NCI-H2029 treated with DMSO at 0.1 percent for 48 hours (cell line): ENCODE data around the gene TRIM17.
A peak's percentile ranks its signal among the peaks of the same experiment; 100 is the strongest.

ENCODE experiments used
- DNase-seq: peaks from one replicate; lab custom pipeline; 2025; lab: John Stamatoyannopoulos, UW

The TRIM17 gene, protein sequence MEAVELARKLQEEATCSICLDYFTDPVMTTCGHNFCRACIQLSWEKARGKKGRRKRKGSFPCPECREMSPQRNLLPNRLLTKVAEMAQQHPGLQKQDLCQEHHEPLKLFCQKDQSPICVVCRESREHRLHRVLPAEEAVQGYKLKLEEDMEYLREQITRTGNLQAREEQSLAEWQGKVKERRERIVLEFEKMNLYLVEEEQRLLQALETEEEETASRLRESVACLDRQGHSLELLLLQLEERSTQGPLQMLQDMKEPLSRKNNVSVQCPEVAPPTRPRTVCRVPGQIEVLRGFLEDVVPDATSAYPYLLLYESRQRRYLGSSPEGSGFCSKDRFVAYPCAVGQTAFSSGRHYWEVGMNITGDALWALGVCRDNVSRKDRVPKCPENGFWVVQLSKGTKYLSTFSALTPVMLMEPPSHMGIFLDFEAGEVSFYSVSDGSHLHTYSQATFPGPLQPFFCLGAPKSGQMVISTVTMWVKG

DNA sequence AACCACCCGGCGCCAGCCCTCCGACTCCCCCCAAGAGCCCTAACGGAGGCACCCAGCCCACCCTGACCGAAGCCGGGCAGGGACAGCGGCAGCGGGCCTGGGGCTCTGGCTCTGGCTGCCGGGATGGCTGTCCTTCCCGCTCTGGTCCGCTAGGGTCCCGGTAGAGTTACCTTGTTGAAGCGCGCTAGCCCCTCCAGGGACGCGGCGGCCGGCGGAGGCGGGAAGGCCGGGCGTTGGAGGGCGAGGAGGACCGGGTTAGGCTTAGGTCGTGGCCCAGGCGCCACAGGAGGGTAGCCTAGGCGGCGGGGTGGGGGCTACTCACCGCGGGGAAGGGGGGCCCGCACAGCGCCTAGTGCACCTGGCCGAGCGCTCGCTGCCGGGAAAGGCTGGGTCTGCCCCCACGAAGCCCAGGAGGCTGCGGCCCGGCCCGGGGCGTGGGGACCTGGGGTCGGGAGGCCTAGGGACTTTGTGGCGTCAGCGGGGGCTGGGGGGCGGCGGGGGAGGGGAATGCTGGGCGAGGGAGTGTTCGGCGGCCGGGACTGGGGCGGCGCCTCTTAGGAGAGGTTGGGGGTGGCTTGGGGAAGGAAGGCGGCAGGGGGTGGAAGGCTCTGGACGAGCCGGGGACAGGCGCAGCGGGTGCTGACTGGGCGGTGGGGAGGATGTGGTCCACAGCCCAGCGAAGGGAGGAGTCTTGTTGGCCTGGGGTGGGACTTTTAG, at the start of gene TRIM17:
Gene TRIM17, minus strand, starts transcription at position 645 of the 717 bp plus-strand sequence. CDS start 1,789 bp downstream, outside the sequence.
- no peak for DNase-seq

DNA sequence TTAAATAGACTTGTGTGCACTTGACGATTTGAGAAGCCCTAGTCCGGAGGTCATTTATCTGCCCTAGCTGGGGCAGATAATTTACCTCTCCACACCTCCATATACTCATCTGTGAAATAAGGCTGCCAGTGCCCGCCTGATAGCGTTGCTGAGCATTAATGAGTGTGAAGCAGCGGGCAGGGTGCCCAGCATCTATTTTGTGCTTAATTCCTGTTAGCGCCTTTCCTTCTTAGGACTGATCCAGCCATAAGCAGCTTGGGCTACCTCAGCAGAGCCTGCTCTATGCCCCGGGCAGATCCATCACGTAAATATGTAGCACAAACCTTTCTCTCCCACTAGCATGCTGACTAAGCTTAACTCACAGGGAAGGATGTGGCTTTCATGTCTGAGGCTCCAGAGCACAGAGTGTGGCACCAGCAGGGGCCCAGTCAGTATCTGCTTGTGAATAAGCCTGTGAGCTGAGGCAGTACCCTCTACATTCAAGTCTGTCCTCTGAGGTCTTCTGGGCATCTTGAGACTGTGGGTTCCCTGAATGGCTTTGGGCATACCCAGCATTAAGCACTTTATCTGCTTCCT, 49.0 kb upstream of the TRIM17 start:
- no peak for DNase-seq

DNA sequence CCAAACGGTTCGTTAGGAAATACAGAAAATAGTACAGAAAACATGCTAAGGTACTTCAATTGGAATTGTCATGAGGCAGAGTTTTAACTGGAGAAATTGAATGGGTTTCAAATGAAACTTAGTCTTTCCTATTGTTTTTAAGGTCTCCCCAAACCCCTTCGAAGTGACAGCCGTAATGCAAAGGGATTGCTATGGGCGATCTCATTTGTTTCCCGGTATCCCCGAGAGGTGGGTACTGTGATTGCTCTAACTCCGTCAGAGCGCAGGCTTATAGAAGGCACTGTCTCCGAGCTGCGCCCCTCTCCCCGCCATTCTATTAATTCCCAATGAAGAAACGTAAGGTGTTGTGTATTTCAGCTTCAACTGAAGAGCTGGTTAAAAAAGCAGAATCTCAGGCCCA, 48.5 kb upstream of the TRIM17 start:
- DNase-seq: no peak

DNA sequence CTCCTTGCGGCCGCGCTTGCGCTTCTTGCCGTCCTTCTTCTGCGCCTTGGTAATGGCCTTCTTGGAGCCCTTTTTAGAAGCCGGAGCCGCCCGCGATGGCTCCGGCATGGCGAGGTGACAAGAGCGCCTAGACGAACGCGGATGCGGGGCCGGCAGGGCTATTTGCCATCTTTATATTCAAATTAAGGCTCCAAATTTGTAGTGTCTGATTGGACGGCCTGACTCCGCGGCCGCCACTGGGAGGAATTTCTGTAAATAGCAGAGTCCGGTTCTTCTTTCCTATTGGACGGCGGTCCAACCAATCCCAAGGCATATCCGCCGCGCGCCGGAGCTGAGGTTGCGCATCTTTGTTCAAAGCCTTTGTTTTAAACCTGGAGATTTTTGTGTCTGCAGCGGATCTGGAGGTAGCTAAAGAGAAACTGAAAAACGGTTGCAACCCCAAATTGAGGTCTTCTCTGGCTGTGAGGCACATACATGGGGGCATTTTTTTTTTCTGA, 47.9 kb upstream of the TRIM17 start:
- DNase-seq: peak; percentile 46

DNA sequence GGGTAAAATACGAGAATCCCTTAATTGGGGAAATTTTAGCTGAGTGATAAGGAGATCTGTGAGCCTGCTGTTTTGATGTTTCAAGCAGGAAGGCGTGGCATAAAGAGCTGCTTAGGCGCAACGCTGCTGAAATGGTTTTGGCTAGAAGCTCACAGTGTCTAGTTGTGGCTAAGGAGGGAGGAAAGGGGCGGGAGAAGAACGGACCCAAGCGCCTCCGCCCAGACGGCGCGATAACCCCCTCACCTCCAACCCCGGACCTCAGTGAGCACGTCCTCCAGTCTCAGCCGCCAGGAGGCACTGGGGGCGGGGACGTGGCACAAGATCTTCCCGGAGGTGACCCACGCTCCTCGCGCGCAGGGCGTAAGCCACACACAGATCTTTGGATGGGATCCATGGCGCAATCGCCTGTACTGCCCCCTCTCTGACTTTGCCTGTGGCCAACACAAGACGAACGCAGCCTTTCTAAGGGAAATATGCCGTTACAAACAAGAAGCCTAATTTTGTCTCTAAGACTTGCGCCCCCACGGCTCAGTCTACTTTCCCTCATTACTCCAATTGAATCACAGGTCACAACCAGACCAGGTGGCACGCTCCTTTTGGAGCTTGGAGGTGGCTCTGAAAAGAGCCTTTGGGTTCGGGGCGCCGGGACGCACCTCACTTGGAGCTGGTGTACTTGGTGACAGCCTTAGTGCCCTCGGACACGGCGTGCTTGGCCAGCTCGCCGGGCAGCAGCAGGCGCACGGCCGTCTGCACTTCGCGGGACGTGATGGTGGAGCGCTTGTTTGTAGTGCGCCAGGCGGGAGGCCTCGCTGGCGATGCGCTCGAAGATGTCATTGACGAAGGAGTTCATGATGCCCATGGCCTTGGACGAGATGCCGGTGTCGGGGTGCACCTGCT, 47.1 kb upstream of the TRIM17 start:
- no peak for DNase-seq

DNA sequence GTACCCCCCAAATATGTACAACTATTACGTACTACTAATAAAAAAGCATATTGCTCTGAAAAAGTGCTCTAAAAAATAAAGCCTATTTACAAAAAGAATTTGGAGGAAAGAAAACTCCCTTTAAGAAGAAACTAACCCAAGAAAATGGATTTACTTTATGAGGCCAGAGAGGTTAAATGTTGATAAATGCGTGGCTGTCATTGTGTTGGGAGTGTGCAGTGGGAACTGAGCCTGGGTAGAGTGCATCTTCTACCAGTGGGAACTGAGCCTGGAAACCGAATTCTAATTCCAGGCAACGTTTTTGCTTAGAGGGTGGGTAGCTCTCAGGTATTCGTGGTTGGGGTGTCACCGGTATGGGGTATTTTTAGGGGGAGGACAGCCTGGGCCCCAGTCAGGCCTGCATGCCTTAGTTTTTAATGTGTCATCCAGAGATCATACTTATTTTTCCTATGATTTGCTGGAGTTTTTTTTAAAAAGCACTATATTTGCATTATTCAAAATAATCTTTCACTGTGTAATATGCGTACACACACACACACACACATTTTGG, 46.4 kb upstream of the TRIM17 start:
- DNase-seq: no peak

DNA sequence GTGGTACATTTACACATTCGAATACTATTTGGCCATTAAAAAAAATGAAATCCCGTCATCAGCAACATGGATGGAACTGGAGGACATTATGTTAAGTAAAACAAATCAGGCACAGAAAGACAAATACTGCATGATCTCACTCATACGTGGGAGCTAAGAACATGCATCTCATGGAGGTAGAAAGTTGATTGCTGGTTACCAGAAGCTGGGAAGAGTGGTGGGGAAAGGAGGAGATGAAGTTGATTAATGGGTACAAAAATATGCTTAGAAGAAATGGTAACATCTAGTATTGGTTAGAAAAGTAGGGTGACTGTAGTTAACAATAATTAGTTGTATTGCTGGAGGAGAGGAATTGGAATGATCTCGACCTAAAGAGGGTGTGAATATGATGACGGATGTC, 45.9 kb upstream of the TRIM17 start:
- no peak for DNase-seq

DNA sequence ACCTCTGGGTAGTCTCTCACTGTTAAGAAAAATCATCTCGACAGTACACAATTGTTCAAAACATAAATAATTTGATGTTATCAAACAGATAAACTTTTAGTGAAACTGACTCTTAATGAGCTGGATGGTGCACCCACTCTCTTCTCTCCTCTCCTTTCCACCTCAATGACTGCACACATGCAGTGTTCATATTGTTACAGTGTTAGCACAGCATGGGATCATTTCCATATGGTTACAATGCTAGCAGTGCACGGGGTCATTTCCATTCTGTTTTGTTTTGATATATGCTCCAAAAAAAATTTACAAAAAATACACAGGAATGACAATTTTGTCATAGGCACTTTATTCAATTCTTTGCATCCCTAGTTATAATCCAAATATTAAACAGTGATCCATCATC, 44.2 kb upstream of the TRIM17 start:
- no peak for DNase-seq

DNA sequence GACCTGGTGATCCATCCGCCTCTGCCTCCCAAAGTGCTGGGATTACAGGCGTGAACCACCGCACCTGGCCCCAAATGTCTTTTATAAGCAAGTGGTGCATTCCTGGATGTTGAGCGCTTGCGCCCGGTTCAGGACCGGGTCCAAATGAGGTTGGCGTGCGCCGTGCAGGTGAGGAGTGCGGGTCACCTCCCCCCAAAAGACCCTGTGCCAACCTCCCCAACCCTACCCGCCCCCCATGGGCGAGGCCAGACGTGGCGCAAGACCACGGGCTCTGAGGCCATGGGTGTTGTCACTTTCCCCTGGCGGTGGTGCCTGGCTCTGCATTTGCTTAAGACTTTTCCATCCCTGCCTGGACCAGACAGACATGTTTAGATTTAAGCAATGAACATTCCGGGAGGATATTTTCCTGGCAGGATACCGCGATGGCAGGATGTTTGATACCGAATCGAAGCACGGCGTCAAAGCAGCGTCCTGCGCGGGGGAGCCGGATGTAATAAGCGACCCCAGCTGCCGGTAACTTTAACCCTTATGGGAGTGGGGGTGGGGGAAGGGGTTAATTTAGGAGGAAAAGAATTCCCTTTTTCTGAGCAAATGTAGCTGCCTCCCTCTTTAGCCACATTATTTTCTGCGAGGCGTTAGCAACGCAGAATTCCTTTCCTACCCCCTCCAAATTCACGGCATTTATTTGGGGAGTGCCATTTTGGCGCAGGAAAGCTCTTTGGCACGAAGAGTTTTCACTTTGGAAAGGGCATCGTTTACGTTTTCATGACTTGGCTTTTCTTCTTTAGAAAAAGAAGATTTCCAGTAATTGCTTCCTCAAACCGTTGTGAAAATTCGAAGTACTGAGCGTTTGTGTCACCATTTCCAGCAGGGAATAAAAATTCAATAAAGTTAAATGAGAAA, 42.7 kb upstream of the TRIM17 start:
- DNase-seq: peak; percentile 0

DNA sequence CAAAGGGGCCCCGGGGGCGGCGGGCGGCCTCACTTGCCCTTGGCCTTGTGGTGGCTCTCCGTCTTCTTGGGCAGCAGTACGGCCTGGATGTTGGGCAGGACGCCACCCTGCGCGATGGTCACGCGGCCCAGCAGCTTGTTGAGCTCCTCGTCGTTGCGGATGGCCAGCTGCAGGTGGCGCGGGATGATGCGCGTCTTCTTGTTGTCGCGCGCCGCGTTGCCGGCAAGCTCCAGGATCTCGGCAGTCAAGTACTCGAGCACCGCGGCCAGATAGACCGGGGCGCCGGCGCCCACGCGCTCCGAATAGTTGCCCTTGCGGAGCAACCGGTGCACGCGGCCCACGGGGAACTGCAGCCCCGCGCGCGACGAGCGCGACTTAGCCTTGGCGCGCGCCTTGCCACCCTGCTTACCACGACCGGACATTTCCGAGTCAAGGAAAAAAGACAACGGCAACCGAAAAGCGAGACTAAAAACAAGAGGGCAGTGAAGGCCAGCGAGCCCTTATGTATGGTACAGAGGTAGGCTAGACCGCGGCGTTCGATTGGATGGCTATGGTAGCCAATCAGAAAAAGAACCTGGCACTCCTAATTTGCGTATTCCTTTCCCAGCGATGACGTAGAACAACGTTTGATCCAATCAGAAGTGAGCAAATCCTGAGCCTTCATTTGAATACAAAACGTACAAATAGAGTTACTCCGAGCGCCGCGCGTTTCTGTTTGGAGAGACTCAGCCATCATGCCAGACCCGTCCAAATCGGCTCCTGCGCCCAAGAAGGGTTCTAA, 40.9 kb upstream of the TRIM17 start:
- peak; percentile 95 for DNase-seq

DNA sequence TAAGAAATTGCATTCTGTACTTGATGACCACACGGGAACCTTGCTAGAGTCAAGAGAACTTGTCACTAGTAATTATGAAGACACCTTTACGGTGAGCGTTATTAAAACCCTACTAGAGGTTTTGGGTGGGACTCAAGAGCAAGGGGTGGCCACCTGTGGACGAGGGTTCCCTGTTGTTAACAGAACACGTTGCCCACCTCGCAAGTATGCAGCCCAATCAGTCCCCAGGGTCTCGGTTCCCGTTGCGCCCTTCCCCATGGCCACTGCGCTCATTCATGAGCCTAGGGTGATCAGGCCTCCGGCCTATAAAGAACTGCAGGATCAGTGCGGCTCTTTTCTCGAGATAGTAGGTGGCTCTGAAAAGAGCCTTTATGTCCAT, 40.3 kb upstream of the TRIM17 start:
- no peak for DNase-seq

DNA sequence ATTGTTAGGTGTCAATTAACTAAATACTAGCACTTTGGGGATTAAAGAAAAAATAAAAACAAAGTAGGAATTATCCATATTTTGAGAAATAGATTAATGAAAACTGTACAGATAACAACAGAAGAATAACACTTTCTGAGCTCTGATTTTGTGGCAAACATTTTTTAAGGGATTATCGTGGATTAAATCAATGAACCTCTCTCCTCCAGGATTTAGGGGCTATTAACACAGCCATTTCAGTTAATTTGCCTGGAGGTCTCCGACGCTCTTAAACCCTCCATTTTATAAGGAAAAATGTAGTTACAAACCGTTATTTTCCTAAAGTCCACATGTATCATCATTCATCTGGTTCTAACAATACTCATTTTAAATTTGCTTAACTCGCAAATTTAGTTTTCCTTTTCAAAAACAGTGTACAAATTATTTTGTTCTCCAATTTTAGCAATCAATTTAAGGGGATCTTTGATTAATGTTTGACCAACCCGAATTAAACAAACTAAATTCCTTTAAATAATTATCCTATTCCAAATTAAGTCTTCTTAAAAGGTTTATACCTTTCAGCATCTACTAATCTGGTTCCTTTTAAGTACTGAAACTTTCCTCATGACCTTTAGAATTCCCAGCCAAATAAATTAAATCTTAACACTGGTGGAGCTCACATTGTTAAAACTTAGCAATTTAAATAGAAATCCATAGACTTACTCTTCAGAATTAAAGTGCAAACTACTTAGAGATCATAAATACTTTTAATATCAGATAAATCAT, 39.8 kb upstream of the TRIM17 start:
- no peak for DNase-seq

DNA sequence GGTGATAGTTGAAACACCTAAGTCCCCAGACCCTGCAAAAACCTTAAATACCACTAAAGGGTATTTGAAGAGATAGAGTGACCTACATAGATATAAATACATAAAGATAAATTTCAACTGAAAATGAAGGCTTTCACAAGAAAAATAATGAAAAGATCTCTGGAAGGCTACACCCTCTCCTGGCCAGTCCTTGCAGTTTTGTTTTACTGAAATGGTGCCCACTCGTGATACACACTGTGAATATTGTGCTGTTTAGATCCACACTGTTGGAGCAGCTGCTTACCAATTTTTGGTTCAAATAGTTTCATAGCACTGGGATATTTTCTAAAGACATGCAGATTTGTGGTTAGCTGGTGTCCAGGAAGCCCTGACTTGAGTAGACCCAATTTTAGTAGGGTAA, 39.1 kb upstream of the TRIM17 start:
- no peak for DNase-seq

DNA sequence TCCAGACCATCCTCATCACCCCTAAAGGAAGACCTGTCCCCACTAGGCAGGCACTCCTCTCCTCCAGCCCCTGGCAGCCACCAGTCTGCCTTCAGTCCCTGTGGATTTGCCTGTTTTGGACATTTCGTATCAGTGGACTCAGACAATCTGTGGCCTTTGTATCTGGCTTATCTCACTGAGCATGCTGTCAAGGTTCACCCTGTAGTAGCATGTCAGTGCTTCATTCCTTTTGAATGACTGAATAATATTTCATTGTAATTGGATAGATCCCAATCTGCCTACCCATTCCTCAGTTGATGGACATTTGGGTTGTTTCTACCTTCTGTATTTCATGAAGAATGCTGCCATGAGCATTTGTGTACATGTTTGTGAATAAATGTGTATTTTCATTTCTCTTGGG, 37.6 kb upstream of the TRIM17 start:
- no peak for DNase-seq

DNA sequence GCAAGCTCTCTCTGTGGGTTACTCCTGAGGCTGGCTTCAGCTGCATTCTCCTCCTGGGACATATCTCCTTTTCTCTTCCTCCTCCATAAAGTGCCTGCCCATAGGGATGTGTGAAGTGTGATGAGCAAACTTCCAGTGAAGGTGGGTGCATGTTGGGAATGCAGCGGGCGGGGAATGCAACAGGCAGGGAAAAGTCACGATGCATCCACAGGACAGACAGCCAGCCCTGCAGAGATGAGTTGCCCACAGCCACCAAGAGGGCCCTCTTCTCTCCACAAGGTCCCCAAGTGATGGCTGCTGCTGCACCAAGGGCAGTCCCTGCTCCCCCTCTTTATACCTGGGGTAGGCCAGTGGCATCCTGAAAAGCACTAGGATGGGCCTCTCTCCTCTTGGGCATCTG, 37.0 kb upstream of the TRIM17 start:
- DNase-seq: no peak

DNA sequence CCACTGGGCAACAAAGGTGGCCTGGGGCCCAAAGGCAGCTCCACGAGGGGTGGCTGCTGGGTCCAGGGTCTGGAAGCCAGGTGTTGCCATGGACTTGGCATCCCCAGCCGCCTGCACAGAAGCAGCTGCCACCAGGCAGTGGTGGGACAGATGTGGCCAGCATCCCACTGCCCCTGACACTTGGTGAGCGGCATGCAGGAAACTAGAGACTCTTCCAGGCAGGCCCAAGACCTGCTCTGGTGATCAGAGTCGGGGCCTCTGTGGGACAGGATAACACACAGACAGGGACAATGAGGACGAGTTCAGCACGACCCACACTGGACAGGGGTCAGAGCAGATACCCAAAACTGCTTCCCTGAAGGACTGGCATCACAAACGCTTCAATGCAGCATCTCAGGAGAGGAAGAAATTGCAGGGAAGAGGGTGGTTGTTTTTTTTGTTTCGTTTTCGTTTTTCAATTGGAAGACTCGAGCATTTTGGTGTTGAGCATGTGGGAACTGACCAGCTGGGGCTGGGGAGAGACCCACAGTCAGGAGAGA, 36.4 kb upstream of the TRIM17 start:
- no peak for DNase-seq

DNA sequence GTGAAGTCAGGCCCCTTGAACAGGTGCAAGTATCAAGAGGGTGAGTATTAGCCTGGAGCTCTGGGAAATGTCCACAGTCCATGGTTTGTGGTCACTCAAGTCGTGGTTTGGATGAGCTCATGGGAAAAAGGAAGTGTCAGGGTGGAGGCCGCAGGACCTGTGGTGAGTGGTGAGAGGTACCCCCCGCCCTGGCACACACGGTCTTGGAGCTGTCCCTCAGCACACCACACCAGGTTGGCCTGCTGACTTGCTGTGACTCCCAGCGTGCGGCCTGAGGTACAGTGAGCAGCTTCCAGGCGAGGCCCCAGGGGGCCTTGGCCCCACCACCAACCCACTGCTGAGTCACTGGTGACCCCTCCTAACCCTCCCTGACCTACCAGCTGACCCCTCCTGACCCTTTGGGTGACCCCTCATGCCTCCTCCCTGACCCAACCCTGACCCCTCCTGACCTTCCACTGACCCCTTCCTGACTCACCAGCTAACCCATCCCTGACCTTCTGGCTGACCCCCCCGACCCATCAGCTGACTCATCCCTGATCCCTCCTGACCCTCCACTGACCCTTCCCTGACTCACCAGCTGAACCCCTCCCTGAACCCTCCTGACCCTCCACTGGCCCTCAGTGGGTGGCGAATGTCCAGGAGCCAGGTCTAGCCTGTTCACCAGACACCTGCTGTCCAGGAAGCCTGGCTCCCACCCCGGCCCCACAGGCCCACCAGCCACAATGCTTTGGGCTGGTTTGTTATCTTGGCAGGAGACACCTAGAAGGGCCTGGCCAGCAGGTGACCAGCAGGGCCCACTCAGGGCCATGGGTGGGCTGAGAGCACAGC, 35.7 kb upstream of the TRIM17 start:
- no peak for DNase-seq

DNA sequence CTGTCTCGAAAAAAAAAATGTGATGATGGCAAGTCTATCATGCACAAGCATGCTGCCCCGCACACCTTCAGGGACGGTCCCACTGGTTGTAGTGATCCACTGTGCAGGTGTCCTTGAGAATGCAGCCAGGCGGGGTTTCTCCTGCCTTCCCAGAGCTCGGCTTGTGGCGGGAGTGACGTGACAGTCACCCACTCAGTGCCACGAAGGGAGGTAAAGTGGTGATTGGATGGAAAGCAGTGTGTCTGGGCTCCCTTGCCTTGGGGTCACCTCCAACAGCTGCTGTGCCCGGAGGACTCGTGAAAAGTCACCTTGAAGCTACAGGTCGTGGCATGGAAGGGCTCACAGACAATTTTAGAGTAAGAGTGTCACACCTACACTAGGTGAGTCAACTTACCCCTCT, 33.5 kb upstream of the TRIM17 start:
- no peak for DNase-seq
